Neural cell (in vitro differentiated cells): ENCODE results near the gene PREX1.

ENCODE experiments used
- EP300 ChIP-seq: fragments of 450-650 bp; conservative IDR thresholded peaks from 2 replicates; pipeline ENCODE4 v1.6.1; 2014; ENCODE audit warnings: antibody characterized with exemption, mild to moderate bottlenecking, moderate library complexity; ENCODE audit not compliant: poor library complexity, severe bottlenecking
- EZH2 ChIP-seq: fragments of 200-600, 300-800 bp; shearing (Covaris generic), sonication (generic); IDR thresholded peaks from 2 replicates; pipeline ENCODE4 v1.6.1; 2014; ENCODE audit warnings: antibody characterized with exemption, low read length, borderline replicate concordance, mild to moderate bottlenecking; ENCODE audit not compliant: insufficient read depth, poor library complexity, severe bottlenecking
- MXI1 ChIP-seq: fragments of 450-650 bp; conservative IDR thresholded peaks from 2 replicates; pipeline ENCODE4 v1.6.1; 2014; ENCODE audit warnings: antibody characterized with exemption, mild to moderate bottlenecking; ENCODE audit not compliant: poor library complexity, severe bottlenecking
- POLR2AphosphoS5 ChIP-seq: IDR thresholded peaks from 2 replicates; pipeline ENCODE4 v1.6.1; 2012
- SMC3 ChIP-seq: fragments of 450-650 bp; conservative IDR thresholded peaks from 2 replicates; pipeline ENCODE4 v1.6.1; 2014; ENCODE audit warnings: antibody characterized with exemption, mild to moderate bottlenecking, moderate library complexity; ENCODE audit not compliant: poor library complexity
- TAF1 ChIP-seq: IDR thresholded peaks from 2 replicates; pipeline ENCODE4 v1.6.1; 2012; ENCODE audit warnings: low read depth
- TF ChIP-seq, protein P1 (sequence below): fragments of 450-650 bp; IDR thresholded peaks from 2 replicates; pipeline ENCODE4 v1.5.1; 2014; ENCODE audit warnings: antibody characterized with exemption, mild to moderate bottlenecking, moderate library complexity; ENCODE audit not compliant: poor library complexity, severe bottlenecking
- TF ChIP-seq, protein P2 (sequence below): IDR thresholded peaks from 2 replicates; pipeline ENCODE4 v1.6.1; 2012; ENCODE audit warnings: borderline replicate concordance

DNA sequence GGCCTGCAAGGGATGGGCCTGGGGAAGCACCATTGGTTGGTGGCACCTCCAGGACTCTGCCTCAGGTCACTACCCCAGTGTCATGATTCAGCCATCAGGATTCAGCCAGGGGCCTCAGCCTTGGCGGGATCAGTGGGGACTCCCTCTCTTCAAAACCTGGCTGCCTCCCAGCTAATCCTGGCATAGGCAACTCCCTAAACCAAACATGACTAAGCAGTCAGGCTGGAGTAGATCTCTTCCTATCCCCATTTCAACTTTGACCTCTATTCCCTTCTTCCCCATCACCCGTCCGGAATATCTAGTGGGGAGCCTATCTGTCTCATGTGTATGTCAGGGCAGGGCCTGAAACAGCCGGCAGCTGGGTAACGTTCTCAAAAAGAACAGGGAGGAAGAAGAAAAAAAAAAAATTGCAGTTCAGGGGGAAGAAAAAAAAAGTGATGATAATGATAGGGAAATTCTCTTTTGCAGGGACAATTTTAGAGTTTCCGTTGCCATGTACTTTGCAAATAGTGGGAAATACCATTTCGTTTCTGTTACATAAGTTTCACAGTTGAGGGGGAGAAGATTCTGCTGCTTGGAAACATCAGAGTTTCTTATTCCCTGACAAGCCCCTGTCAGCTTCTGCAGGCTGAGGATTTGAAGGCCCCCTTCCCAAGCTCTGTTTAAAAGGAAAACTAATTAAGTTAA, 4.1 kb upstream of the PREX1 start:
- TF ChIP-seq, protein P1, sequence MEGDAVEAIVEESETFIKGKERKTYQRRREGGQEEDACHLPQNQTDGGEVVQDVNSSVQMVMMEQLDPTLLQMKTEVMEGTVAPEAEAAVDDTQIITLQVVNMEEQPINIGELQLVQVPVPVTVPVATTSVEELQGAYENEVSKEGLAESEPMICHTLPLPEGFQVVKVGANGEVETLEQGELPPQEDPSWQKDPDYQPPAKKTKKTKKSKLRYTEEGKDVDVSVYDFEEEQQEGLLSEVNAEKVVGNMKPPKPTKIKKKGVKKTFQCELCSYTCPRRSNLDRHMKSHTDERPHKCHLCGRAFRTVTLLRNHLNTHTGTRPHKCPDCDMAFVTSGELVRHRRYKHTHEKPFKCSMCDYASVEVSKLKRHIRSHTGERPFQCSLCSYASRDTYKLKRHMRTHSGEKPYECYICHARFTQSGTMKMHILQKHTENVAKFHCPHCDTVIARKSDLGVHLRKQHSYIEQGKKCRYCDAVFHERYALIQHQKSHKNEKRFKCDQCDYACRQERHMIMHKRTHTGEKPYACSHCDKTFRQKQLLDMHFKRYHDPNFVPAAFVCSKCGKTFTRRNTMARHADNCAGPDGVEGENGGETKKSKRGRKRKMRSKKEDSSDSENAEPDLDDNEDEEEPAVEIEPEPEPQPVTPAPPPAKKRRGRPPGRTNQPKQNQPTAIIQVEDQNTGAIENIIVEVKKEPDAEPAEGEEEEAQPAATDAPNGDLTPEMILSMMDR, result no peak
- no peak for TF ChIP-seq POLR2AphosphoS5
- TF ChIP-seq EZH2, result no peak
- no peak for TF ChIP-seq SMC3
- TF ChIP-seq MXI1, result no peak
- no peak for TF ChIP-seq EP300
- TF ChIP-seq, protein P2, sequence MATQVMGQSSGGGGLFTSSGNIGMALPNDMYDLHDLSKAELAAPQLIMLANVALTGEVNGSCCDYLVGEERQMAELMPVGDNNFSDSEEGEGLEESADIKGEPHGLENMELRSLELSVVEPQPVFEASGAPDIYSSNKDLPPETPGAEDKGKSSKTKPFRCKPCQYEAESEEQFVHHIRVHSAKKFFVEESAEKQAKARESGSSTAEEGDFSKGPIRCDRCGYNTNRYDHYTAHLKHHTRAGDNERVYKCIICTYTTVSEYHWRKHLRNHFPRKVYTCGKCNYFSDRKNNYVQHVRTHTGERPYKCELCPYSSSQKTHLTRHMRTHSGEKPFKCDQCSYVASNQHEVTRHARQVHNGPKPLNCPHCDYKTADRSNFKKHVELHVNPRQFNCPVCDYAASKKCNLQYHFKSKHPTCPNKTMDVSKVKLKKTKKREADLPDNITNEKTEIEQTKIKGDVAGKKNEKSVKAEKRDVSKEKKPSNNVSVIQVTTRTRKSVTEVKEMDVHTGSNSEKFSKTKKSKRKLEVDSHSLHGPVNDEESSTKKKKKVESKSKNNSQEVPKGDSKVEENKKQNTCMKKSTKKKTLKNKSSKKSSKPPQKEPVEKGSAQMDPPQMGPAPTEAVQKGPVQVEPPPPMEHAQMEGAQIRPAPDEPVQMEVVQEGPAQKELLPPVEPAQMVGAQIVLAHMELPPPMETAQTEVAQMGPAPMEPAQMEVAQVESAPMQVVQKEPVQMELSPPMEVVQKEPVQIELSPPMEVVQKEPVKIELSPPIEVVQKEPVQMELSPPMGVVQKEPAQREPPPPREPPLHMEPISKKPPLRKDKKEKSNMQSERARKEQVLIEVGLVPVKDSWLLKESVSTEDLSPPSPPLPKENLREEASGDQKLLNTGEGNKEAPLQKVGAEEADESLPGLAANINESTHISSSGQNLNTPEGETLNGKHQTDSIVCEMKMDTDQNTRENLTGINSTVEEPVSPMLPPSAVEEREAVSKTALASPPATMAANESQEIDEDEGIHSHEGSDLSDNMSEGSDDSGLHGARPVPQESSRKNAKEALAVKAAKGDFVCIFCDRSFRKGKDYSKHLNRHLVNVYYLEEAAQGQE, result no peak
- TF ChIP-seq TAF1, result no peak
